ENCODE results near the gene TNFAIP8L2.

- TF ChIP-seq CTCF (IDR thresholded peaks at IDR 0.05 in 4 of 5, conservative IDR thresholded peaks at IDR 0.05 in 1 of 5) (no peak), POLR2A (IDR thresholded peaks at IDR 0.05) (no peak)
These were observed 8.8 kb upstream of the TNFAIP8L2 start for GRCh38 chr1:151147665-151148064.

Data from gastrocnemius medialis (tissue), 4 donors.